GM19351 (cell line): ENCODE results near the gene BCLAF1.
A peak's percentile ranks its signal among the peaks of the same experiment; 100 is the strongest.
"Not testable (repeated sequence)": the region's sequence is repeated elsewhere in the genome, so short reads cannot be mapped to it uniquely, and the experiment has no call there.

Source experiments
- ATAC-seq: cut with Tn5 transposase; IDR thresholded peaks from one replicate; pipeline ENCODE4 v1.9.1; 2021; ENCODE audit warnings: mild to moderate bottlenecking, moderate library complexity; ENCODE audit not compliant: unreplicated experiment

The BCLAF1 gene

DNA sequence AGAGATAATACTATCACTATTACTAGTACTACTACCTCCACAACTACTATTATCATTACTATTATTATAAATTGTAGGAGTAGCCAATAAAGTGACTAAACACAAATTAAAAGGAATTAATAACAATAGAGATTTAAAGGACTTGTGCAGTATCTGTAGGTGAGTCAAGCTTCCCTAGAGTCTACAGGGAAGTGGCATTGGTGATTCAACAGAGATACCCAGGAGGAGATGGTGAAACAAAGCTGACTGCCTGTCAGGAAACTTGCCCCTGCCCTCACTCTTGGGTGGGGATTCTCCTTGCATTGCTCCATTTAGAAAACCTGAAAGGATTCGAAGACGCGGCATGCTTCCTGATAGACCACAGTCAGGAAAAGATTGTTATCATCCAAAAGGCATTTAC lies 23.3 kb upstream of the BCLAF1 start:
- no peak for ATAC-seq

- no peak for ATAC-seq
Observed at GRCh38 chr6:136309729-136310311, 20.2 kb upstream of the BCLAF1 start.

DNA sequence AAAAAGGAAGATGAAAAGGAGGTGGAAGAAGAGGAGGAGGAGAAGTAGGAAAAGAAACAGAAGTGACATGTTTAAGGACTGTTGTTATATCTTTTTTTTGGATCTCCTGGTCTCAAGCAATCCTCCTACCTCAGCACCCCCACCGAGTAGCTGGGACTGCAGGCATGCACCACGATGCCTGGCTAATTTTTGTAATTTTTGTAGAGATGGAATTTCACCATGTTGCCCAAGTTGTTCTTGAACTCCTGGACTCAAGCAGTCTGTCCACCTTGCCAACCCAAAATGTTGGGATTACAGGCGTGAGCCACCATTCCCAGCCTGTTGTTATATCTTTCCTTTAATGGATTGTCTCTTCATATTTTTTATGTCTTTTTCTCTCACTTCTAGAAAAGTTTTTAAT lies 19.5 kb upstream of the BCLAF1 start:
- ATAC-seq = no peak

DNA sequence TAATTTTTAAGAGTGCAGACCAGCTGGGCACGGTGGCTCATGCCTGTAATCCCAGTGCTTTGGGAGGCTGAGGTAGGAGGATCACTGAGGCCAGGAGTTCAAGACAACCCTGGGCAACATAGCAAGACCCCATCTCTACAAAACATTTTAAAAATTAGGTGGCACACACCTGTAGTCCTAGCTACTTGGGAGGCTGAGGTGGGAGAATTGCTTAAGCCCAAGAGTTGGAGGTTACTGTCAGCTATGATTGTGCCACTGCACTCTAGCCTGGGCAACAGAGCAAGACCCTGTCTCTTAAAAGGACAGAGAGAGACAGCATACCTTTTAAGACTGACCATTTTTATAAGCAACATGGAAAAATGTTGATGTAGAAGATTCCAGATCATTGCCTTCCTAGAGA lies 18.8 kb upstream of the BCLAF1 start:
- ATAC-seq = not testable (repeated sequence)

- no peak for ATAC-seq
Observed at GRCh38 chr6:136307351-136307750, 17.7 kb upstream of the BCLAF1 start.

GRCh38 chr6:136306466-136306865 lies 16.8 kb upstream of the BCLAF1 start:
- no peak for ATAC-seq

GRCh38 chr6:136304410-136304809 lies 14.8 kb upstream of the BCLAF1 start:
- ATAC-seq = no peak

DNA sequence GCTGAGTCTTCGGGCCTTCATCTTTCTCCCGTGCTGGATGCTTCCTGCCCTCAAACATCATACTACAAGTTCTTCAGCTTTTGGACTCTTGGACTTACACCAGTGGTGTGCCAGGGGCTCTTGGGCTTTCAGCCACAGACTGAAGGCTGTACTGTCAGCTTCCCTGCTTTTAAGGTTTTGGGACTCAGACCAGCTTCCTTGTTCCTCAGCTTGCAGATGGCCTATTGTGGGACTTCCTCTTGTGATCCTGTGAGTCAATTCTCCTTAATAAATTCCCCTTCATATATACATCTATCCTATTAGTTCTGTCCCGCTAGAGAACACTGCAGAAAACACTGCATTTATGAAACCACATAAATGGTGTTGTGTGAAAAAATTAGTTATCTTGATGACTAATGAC lies 13.9 kb upstream of the BCLAF1 start:
- ATAC-seq = no peak

GRCh38 chr6:136294621-136295020 lies 5.0 kb upstream of the BCLAF1 start:
- no peak for ATAC-seq

GRCh38 chr6:136290410-136291010 lies 864 bp upstream of the BCLAF1 start:
- peak; percentile 22 for ATAC-seq

DNA sequence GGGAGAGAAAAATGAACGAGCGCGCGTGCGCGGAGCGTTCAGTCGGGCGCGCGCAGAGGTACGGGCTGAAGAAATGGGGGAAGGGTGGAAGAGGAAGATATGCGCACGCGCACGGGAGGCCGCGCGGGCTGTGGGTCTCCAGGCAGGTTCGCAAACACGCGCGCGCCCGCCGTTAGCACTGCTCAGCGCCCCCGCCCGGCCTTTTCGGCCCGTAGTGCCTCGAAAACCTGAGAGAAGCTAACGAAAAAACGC lies 393 bp downstream of the BCLAF1 start:
- peak; percentile 32 for ATAC-seq

DNA sequence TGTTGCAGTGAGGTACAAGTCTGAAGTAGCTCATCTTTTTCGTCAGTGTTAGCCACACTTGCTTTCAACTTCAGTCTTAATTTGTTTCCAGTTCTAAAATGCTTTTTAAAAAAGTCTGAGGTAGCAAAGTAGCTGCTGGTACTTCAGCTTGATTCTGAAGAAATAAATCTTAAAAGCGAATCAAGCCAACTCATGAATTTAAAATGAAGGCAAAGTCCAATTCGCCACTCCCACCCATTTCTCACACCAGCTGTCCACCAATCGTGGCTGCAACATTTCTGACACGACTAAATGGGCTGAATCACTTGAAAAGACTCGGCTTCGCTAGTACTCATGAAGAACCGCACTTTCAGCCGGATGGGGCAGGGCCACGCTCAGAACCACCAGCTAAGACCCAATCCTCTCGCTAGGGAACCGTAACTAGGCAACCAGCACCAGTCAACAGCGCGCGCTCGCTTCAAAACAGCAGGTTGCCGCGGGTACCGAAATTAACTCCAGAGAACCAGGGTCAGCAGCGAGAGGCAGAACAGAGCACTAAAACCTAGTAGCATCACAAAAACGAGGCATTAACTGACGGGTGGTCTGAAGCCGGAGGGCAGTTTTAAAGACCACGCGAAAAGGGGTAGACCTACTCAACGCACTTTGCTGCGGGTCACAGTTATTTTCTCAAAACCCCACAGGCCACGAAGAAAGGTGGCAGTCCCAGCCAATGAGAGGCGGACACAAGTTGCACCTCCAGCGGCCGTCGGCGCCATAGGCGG lies 900 bp downstream of the BCLAF1 start:
- ATAC-seq = peak; percentile 45

DNA sequence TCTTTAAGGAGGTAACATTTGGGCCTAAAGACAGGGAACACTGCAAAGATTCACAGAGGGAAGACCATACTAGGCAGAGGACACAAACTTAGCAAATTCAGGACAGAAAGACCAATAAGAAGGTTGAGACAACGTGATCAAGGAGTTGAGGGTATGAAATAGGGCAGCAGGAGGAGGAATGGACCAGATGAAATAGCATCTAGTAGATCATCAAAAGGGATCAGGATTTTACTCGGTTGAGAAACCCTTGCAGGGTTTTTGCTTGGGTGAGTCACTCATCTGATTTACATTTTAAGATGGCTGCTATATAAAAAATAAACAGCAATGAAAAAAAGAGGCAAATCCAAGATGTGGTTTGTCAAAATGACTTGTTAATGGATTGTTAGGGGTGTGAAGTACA lies 4.7 kb downstream of the BCLAF1 start:
- ATAC-seq = no peak

GRCh38 chr6:136282906-136283305 lies 6.7 kb downstream of the BCLAF1 start:
- no peak for ATAC-seq

GRCh38 chr6:136280032-136280609 lies 9.5 kb downstream of the BCLAF1 start:
- ATAC-seq = no peak

DNA sequence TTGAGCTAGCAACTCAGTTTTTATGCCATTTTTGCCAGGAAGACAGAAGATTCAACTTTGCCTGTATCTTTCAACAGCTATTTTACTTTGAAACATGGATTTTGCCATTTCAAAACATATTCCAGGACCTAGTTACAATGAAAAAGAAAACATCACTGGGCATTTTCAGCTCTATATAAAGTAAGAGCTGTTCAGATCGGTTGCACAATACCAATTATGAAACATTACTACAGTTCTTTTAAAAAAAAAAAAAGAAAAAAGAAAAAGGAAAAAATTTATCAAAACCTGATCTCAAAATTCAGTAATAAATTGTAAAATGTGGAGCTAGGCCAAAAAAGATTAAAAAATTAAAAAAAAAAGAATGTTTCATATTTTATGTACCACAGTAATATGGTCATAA lies 15.6 kb downstream of the BCLAF1 start:
- no peak for ATAC-seq

DNA sequence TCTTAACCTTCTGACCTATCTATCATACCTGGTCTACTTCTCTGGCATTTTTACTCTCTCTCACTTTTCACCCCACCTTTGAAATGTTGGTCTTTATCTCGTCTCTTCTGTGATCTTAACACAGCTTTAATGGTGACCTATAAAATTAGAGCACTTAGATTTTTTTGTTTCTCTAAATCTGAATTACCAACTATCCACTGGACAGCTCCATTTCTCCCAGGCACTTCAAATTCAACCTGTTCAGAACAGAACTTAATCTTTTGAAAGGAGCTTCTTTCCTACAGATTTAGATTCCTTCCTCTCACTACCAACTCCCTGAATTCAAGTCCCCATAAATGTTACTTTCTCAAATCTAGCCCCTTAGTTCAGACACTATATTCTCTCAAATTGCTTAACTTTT lies 24.5 kb downstream of the BCLAF1 start:
- no peak for ATAC-seq

DNA sequence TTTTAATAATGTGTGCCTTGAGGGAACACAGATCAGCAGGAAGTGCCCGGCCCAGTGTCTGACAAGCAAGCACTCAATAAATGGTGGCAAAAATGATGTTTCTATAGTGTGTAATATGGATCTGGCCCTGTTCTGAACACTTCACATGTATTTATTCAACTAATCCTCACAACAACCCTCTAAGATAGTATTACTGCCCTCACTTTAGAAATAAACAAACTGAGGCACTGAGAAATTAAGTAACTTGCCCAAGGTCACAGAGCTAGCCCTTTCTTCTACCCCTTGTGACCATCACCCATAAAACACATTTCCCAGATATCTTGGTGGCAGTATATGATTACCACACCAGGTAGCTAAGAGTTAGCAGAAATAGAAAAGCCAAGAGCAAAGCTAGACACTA lies 26.7 kb downstream of the BCLAF1 start:
- no peak for ATAC-seq

GRCh38 chr6:136254851-136255466 lies 34.7 kb downstream of the BCLAF1 start:
- ATAC-seq = no peak

GRCh38 chr6:136253734-136254133 lies 35.9 kb downstream of the BCLAF1 start:
- no peak for ATAC-seq

DNA sequence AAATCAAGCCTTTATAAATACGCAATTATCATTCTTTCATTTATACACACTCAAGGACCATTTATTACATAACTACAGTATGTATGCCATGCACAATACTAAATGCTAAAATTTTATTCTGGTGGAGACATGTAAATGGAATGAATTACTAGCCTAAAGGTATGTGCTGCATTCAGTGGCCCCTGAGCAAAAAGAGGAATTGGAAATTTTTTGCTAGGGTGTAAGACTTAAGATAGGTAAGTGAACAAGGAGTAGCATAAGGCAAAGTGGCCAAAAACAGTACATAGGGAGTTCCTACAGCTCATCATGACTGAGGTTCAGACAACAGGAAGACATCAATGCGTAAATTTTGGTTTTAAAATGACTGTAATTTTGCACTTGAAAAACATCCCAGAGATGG lies 37.2 kb downstream of the BCLAF1 start:
- ATAC-seq = no peak

GRCh38 chr6:136251394-136251793 lies 38.3 kb downstream of the BCLAF1 start:
- ATAC-seq = no peak
